GM12872 (cell line): ENCODE results near the gene GLRA2.
A peak's percentile ranks its signal among the peaks of the same experiment; 100 is the strongest.

Experiments
- CTCF ChIP-seq: IDR thresholded peaks from 3 replicates; pipeline ENCODE4 v1.5.1; 2011; ENCODE audit warnings: low read depth, mild to moderate bottlenecking, low read length, moderate library complexity; ENCODE audit not compliant: insufficient read depth

GLRA2 gene

GRCh38 chrX:14505648-14506047, 23.7 kb upstream of the GLRA2 start:
- no peak for TF ChIP-seq CTCF

- no peak for TF ChIP-seq CTCF
Observed at GRCh38 chrX:14506866-14507265, 22.5 kb upstream of the GLRA2 start.

- TF ChIP-seq CTCF, result no peak
Observed at GRCh38 chrX:14508025-14508690, 21.2 kb upstream of the GLRA2 start.

GRCh38 chrX:14509325-14510057, 19.8 kb upstream of the GLRA2 start:
- no peak for TF ChIP-seq CTCF

GRCh38 chrX:14528629-14529289, 577 bp upstream of the GLRA2 start:
- peak; percentile 47; the same call in 2 of the 3 replicates for TF ChIP-seq CTCF

- TF ChIP-seq CTCF, result no peak
Observed at GRCh38 chrX:14533867-14534266, 4.5 kb downstream of the GLRA2 start.

GRCh38 chrX:14546190-14546589, 16.9 kb downstream of the GLRA2 start:
- TF ChIP-seq CTCF, result no peak
